Measurements from ENCODE around the gene PSME2. TPM values are rescaled to one million over a fixed set of nuclear protein-coding genes. Genes with fewer than 3 reads are reported as not detected.

The PSME2 gene
- total and polyA plus RNA-seq, 2 donors (not counting 1 experiment from before 2014, with no cell fraction given), result 132 to 148 TPM

GRCh38 chr14:24115422-24116127 is 30.8 kb downstream of the PSME2 start:
- peak overlapping the region; percentile 98 for H3K27ac ChIP-seq (ENCODE audit: insufficient read depth, low read length)
- DNase-seq (ENCODE audit: low read depth in 2 of 2), result no peak
- TF ChIP-seq CTCF (conservative IDR thresholded peaks at IDR 0.05 in 1 of 2, IDR thresholded peaks at IDR 0.05 in 1 of 2; ENCODE audit: low read depth in 1 of 2, low read length in 2 of 2) (no peak), EZH2 (IDR thresholded peaks at IDR 0.05; ENCODE audit: low read length, missing control alignments) (no peak)
- H3K27me3 ChIP-seq (ENCODE audit: control insufficient read depth, insufficient read depth, low read length), result no peaks in the 10 kb centered on the region
- no peaks in the 10 kb centered on the region for H3K36me3 ChIP-seq (ENCODE audit: control insufficient read depth, insufficient read depth, low read length)
- H3K4me1 ChIP-seq (ENCODE audit: control insufficient read depth, extremely low read depth, insufficient read depth, low read length), result peaks cover 5% of the 10 kb centered on the region
- H3K9me3 ChIP-seq (ENCODE audit: control insufficient read depth, insufficient read depth, low read depth, low read length), result no peaks in the 10 kb centered on the region
- peak overlapping the region; percentile 90 for H3K4me2 ChIP-seq (ENCODE audit: extremely low read depth, insufficient read depth, low read length)
- H3K9ac ChIP-seq (ENCODE audit: insufficient read depth, low read length), result peak overlapping the region; percentile 96
- H2AFZ ChIP-seq (ENCODE audit: low read length), result peak overlapping the region; percentile 27
- no peaks in the 10 kb centered on the region for H4K20me1 ChIP-seq (ENCODE audit: control insufficient read depth, extremely low read depth, insufficient read depth, low read length)
- no peaks in the 10 kb centered on the region for H3K79me2 ChIP-seq (ENCODE audit: control insufficient read depth, insufficient read depth, low read length)
- peak overlapping the region; percentile 39 to 96 (median 63) for H3K4me3 ChIP-seq (replicated peaks in 1 of 4; ENCODE audit: control extremely low read depth in 1 of 4, insufficient read depth in 1 of 4, low read depth in 3 of 4, low read length in 4 of 4)

- Histone ChIP-seq H3K27ac (ENCODE audit: insufficient read depth, low read length) (peak within 1 kb of the TSS; percentile 98), H3K9ac (ENCODE audit: insufficient read depth, low read length) (peak within 1 kb of the TSS; percentile 96), H3K4me2 (ENCODE audit: extremely low read depth, insufficient read depth, low read length) (peak within 1 kb of the TSS; percentile 100), H3K4me3 (replicated peaks in 1 of 4; ENCODE audit: control extremely low read depth in 1 of 4, insufficient read depth in 1 of 4, low read depth in 3 of 4, low read length in 4 of 4) (peak within 1 kb of the TSS; percentile 39 to 96 (median 72)), H3K9me3 (ENCODE audit: control insufficient read depth, insufficient read depth, low read depth, low read length) (no peaks in the 10 kb centered on the region), H3K36me3 (ENCODE audit: control insufficient read depth, insufficient read depth, low read length) (no peaks in the 10 kb centered on the region), H4K20me1 (ENCODE audit: control insufficient read depth, extremely low read depth, insufficient read depth, low read length) (no peaks in the 10 kb centered on the region), H3K79me2 (ENCODE audit: control insufficient read depth, insufficient read depth, low read length) (no peaks in the 10 kb centered on the region), H3K4me1 (ENCODE audit: control insufficient read depth, extremely low read depth, insufficient read depth, low read length) (peaks cover 5% of the 10 kb centered on the region), H2AFZ (ENCODE audit: low read length) (peak within 1 kb of the TSS; percentile 96), H3K27me3 (ENCODE audit: control insufficient read depth, insufficient read depth, low read length) (no peaks in the 10 kb centered on the region)
- TF ChIP-seq EZH2 (IDR thresholded peaks at IDR 0.05; ENCODE audit: low read length, missing control alignments), result no peak
- TF ChIP-seq CTCF (conservative IDR thresholded peaks at IDR 0.05 in 1 of 2, IDR thresholded peaks at IDR 0.05 in 1 of 2; ENCODE audit: low read depth in 1 of 2, low read length in 2 of 2), result no peak
- peak; percentile 100 for DNase-seq (ENCODE audit: low read depth in 2 of 2)
Observed at GRCh38 chr14:24114532-24115421, 31.6 kb downstream of the PSME2 start, which contains the start of the genes DCAF11 and NRL. DCAF11 (plus strand) TSS chr14:24114777; CDS start chr14:24115595, 818 bp downstream. NRL (minus strand) TSS chr14:24114949; CDS start chr14:24082848, 32,101 bp downstream.

Measured in fibroblast of lung (primary cell).